ENCODE data around the gene SFI1. TPM values are rescaled to one million over a fixed set of nuclear protein-coding genes. Genes with fewer than 3 reads are reported as not detected.
A peak's percentile ranks its signal among the peaks of the same experiment; 100 is the strongest.
"Not testable (repeated sequence)": the region's sequence is repeated elsewhere in the genome, so short reads cannot be mapped to it uniquely, and the experiment has no call there.

Gene SFI1
- polyA plus RNA-seq, 1 donor = 52.3 TPM

- DNase-seq = no peak
Observed at GRCh38 chr22:31635638-31636306, 139.4 kb downstream of the SFI1 start.

DNA sequence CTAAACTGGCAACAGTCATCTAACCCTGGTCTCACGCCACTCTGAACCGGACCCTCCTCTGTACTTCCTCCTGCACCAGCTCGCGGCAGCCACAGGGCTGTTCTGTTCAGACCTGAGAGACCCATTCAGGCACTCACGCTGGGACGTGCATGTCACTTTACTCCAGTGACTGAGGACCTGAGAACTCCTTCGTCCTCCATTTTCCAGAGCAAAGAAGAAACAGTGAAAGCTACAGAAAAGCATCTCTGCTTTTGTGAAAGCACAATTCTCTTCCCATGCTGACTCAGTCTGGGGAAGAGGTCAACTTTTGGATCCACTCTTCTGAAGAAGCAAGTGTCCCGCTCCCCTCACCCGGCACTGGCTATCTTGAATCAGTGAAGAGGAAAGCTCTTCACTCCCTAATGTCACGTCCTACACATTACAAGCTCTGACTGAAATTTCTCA is 141.1 kb downstream of the SFI1 start:
- no peak for DNase-seq

DNA sequence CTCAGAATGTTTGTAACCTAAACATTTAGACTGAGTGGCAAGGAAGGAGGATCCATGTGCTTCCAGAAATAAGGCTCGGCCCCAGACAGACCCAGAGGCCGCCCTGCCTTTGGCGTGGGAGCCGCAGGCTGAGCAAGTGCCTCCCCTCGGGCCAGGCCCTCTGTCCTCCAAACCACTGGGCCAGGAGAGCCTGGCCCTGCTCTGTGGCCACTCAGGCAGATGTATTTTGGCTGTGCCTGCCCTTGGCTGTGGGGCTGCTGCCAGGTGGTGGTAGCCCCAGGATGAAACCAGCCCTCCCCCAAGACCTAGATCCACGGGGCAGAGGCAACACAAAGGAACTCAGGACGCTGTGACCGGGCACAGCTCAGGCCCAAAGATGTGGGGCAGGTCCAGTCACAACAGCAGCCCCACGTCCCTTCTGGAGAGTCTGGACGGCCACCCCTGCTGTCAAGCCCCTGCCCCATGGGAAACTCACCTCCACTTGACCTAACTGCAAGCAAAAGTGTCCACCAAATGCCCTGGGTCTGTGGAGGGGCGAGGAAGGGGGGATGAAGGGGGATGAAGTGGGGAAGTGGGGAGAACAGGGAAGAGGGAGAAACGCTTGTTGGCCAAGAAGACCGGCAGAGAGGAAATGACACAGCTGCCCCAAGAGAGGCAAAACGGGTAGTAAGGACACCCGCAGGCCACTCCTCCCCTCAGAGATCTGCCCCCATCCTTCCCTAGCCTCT is 141.7 kb downstream of the SFI1 start:
- DNase-seq = no peak

DNA sequence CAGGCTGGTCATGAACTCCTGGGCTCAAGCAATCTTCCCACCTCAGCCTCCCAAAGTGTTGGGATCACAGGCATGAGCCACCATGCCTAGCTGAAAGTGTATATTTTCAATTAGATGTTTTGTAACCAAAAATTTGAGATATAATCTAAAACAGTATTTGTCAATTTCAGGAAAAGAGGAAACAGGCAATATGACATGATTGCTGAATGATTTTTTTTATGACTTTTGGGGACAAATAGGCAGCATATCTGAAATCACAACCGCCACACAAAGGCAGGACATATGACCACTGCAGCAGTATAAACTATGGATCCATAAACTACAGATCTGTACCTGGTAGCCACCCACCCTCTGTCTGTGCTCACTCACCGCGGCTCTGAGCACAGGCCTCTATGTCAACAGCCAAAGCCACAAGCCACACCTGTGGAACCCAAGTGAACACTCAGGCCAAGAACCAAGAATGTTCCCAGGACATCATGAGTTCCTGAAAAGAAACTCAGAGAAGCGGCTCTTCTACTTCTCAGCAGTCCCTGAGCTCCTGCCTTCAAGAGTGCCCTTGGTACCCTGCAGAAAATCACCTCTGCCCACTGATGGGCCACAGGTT is 143.2 kb downstream of the SFI1 start:
- DNase-seq = no peak

GRCh38 chr22:31646186-31647019 is 150.1 kb downstream of the SFI1 start:
- no peak for DNase-seq

GRCh38 chr22:31647066-31647465 is 150.7 kb downstream of the SFI1 start:
- DNase-seq = no peak

- DNase-seq = no peak
Observed at GRCh38 chr22:31647523-31648320, 151.4 kb downstream of the SFI1 start.

DNA sequence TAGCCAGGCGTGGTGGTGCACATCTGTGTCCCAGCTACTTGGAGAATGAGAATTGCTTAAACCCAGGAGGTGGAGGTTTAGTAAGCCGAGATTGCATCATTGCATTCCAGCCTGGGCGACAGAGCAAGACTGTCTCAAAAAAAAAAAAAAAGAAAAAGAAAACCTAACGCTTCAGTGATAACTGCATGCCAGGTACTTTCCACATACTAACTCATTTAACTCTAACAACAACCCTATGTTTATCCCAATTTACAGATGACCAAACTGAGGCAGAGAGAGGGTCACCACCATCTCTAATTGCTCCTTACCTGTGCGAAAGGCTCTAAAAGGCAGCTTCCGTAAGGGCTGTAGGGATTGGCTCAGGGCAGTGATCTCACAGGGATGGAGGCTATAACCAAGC is 154.1 kb downstream of the SFI1 start:
- DNase-seq = no peak

DNA sequence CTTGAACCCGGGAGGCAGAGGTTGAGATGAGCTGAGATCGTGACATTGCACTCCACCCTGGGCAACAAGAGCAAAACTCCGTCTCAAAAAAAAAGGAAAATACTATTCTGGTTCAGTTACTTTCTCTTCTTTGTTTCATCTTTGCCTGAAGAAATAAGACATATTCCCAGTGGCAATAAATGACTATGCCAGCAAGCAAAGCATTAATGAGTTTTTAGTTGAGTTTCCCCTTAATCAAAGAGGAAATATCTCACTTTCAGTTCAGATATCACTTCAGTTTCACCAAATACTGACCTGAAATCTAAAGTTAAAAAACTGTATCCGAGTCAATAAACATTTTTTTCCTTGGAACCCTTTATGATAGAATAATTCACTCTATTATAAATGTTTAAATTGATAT is 155.3 kb downstream of the SFI1 start:
- no peak for DNase-seq

GRCh38 chr22:31652088-31652487 is 155.8 kb downstream of the SFI1 start:
- DNase-seq = no peak

GRCh38 chr22:31652911-31653684 is 156.8 kb downstream of the SFI1 start:
- DNase-seq = no peak

GRCh38 chr22:31653944-31654343 is 157.6 kb downstream of the SFI1 start:
- no peak for DNase-seq

GRCh38 chr22:31654408-31654807 is 158.1 kb downstream of the SFI1 start:
- no peak for DNase-seq

DNA sequence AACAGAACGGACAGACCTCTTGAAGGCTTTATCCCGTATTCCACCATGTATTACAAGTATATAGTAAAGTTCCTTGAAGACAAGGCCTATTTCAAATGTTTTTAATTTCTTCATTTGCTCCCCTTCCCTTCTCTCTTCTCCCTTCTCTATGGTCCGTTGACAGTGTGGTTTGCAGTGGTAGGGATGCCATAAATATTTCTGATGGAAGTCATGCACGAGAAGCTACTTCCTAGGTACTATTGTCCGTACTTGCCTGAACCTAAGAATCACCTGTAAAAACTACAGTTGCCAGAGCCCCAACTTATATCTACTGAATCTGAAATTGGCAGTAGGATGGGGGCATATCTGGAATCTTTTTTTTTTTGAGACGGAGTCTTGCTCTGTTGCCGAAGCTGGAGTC is 162.9 kb downstream of the SFI1 start:
- DNase-seq = no peak

GRCh38 chr22:31660860-31661341 is 164.6 kb downstream of the SFI1 start:
- not testable (repeated sequence) for DNase-seq

DNA sequence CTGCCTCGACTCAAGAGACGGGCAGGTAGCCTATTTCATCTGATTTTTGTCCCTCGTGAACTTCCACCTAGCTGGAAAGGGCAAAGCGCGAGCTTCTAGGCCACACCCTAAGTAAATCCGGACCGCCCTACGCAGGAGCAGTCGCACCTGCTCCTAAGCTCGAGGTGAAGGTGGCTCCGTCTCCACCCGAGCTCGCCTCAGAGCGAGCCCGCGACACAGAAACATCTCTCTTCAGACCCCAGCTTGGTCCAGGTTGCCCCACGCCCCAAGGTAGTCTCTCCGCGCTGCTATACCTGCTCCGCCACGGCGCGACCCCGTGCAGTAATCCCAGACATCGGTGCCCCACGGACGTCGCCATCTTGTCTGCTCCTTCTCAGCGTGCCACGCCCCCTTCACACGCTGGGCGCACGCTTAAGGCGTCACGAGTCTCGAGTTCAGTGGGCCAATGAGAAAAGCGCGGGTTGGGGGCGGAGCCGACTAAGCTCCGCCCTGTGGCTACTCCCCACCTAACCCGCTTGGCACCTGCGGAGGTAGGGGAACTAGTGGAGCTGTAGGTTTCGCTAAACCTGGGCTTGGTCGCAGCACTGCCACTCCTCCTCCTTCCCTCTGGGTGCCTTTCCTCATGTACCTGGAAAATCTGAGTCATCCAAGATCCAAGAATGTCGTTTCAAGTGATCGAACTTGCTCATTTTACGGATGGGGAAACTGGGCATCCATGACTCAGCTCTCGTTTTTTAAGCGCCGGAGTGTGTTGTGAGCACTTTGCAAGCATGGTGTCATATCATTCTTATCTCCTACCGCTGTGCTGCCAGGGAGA is 165.7 kb downstream of the SFI1 start, which contains the start of gene PISD:
TSS of gene PISD (minus strand) at position 365 of the 817 bp plus-strand sequence. CDS start at position 358, 7 bp downstream.
- DNase-seq = peak; percentile 97

DNA sequence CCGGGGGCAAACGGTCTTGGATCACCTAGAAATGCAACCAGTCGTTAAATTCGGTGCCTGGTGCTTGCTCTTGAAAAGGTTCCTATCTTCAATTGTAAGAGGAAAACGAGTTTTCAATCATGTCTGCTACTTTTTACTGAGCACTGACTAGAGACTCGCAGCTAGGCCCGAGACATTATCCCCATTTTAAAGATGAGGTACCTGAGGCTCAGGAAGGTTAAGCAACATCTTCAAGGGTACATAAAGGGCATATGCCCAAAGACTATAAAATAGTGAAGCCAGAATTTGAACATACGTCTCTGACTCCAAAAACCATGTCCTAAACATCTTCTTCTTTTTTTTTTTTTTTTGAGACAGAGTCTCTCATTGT is 166.3 kb downstream of the SFI1 start:
- DNase-seq = no peak

Data from left kidney (tissue), 2 donors.